ENCODE data around the gene BPHL.
"Not testable (repeated sequence)": the region's sequence is repeated elsewhere in the genome, so short reads cannot be mapped to it uniquely, and the experiment has no call there.

The BPHL gene

GRCh38 chr6:3193102-3193849 is 74.8 kb downstream of the BPHL start:
- TF ChIP-seq, protein P1, sequence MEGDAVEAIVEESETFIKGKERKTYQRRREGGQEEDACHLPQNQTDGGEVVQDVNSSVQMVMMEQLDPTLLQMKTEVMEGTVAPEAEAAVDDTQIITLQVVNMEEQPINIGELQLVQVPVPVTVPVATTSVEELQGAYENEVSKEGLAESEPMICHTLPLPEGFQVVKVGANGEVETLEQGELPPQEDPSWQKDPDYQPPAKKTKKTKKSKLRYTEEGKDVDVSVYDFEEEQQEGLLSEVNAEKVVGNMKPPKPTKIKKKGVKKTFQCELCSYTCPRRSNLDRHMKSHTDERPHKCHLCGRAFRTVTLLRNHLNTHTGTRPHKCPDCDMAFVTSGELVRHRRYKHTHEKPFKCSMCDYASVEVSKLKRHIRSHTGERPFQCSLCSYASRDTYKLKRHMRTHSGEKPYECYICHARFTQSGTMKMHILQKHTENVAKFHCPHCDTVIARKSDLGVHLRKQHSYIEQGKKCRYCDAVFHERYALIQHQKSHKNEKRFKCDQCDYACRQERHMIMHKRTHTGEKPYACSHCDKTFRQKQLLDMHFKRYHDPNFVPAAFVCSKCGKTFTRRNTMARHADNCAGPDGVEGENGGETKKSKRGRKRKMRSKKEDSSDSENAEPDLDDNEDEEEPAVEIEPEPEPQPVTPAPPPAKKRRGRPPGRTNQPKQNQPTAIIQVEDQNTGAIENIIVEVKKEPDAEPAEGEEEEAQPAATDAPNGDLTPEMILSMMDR (IDR thresholded peaks at IDR 0.05; ENCODE audit: borderline replicate concordance, insufficient read depth, low read depth, low read length), result no peak
- H3K4me3 ChIP-seq (ENCODE audit: low read depth, low read length), result no peak overlapping the region

DNA sequence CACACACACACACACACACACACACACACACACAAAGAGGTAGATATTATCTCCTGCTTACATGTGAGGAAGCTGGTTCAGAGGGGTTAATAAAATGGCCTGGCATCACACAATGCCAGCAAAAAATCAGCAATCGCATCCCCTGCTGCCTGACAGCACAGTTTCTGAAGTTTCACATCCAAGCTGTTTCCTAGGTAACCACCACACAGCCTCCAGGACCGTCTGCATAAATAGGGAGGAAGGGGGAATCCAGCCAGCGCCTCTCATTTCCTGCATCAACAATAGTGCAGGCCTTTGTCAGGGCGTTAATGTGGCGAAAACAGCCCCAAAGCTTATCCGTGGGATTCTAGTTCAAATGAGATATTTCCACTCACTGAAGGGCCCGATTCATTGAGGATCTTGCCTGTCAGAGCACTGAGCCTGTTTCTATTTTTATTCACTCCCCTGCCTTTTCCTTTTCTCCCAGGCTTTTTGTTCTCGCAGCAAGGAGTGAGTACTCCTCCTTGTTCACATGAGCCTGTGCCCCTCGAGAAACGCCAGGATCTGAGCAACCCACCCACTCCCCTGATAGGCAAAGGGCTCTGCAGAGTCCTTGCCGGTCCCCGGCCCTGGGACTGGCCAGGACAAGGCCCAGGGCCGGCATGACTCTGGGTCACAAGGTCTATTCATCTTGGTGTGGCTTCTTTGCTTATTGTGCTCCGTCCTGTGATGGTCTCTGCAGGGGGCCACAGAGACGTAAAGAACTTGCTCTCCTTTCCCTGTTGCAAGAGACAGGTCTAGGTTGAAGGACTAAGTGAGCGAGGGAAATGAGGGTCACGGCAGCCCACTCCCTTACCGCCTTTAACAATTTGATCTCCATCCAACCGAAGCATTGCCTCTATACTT is 76.3 kb downstream of the BPHL start:
- H3K4me3 ChIP-seq (ENCODE audit: low read depth, low read length), result no peak overlapping the region
- TF ChIP-seq, protein P1 (IDR thresholded peaks at IDR 0.05; ENCODE audit: borderline replicate concordance, insufficient read depth, low read depth, low read length), result no peak

- no peak overlapping the region for H3K4me3 ChIP-seq (ENCODE audit: low read depth, low read length)
- TF ChIP-seq, protein P1 (IDR thresholded peaks at IDR 0.05; ENCODE audit: borderline replicate concordance, insufficient read depth, low read depth, low read length), result no peak
These were observed 76.8 kb downstream of the BPHL start for GRCh38 chr6:3195420-3195694.

GRCh38 chr6:3195695-3196497 is 77.4 kb downstream of the BPHL start:
- TF ChIP-seq, protein P1 (IDR thresholded peaks at IDR 0.05; ENCODE audit: borderline replicate concordance, insufficient read depth, low read depth, low read length), result no peak
- H3K4me3 ChIP-seq (ENCODE audit: low read depth, low read length), result no peak overlapping the region

GRCh38 chr6:3196770-3197169 is 78.3 kb downstream of the BPHL start:
- H3K4me3 ChIP-seq (ENCODE audit: low read depth, low read length), result no peak overlapping the region
- TF ChIP-seq, protein P1 (IDR thresholded peaks at IDR 0.05; ENCODE audit: borderline replicate concordance, insufficient read depth, low read depth, low read length), result no peak

DNA sequence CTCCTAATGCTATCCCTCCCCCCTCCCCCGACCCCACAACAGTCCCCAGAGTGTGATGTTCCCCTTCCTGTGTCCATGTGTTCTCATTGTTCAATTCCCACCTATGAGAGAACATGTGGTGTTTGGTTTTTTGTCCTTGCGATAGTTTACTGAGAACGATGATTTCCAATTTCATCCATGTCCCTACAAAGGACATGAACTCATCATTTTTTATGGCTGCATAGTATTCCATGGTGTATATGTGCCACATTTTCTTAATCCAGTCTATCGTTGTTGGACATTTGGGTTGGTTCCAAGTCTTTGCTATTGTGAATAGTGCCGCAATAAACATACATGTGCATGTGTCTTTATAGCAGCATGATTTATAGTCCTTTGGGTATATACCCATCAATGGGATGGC is 79.2 kb downstream of the BPHL start:
- H3K4me3 ChIP-seq (ENCODE audit: low read depth, low read length), result not testable (repeated sequence)

GRCh38 chr6:3199382-3199781 is 80.9 kb downstream of the BPHL start:
- no peak overlapping the region for H3K4me3 ChIP-seq (ENCODE audit: low read depth, low read length)
- TF ChIP-seq, protein P1 (IDR thresholded peaks at IDR 0.05; ENCODE audit: borderline replicate concordance, insufficient read depth, low read depth, low read length), result no peak
